GM10847 (cell line): ENCODE results near the gene WIPF3.

ENCODE experiments used
- POLR2A ChIP-seq: IDR thresholded peaks from 2 replicates; pipeline ENCODE4 v1.6.1; 2011; ENCODE audit not compliant: insufficient read length; ENCODE audit errors: extremely low read depth

WIPF3 gene

GRCh38 chr7:29957521-29958310 is 151.4 kb downstream of the WIPF3 start:
- TF ChIP-seq POLR2A = no peak

- TF ChIP-seq POLR2A = no peak
Measured at GRCh38 chr7:29958667-29959358, 152.5 kb downstream of the WIPF3 start.

DNA sequence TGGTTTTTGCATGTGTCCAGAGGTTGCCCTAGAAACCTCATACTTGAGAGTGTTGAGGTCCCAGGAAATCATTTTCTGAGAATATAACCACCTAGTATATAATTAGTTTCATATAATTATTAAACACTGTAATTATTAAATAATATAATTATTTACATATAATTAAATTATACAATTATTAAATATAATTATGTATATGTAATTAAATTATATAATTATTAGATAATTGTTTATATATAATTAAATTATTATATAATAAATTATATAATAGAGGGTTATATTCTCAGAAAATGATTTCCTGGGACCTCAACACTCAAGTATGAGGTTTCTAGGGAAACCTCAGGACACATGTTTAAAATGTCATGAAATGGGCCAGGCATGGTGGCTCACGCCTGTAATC is 155.7 kb downstream of the WIPF3 start:
- TF ChIP-seq POLR2A = no peak

- no peak for TF ChIP-seq POLR2A
Measured at GRCh38 chr7:29965030-29965429, 158.7 kb downstream of the WIPF3 start.
